Caki2 (cell line): Measurements from ENCODE around the gene SLC39A9. TPM values are rescaled to one million over a fixed set of nuclear protein-coding genes. Genes with fewer than 3 reads are reported as not detected.
"Not testable (repeated sequence)": the region's sequence is repeated elsewhere in the genome, so short reads cannot be mapped to it uniquely, and the experiment has no call there.

Source experiments
- DNase-seq: peaks from one replicate; pipeline ENCODE4 v3.0.0-alpha.2; 2015; ENCODE audit warnings: low read depth
- in situ Hi-C: cut with HindIII; loops from 2 replicates; pipeline ENCODE4 v1.10.0; 2016; ENCODE audit warnings: low sequenced_read_pairs, low pct_unique_long_range_greater_than_20kb, mixed read lengths
- total RNA-seq: library from RNA; depleted of rRNA; stranded (reverse); fragments of >200 nt; shearing (Covaris generic); gene quantifications from 2 replicates; pipeline ENCODE4 v1.2.3, GENCODE V29; 2014; ENCODE audit warnings: low replicate concordance

SLC39A9 gene
- total RNA-seq, 1 experiment from 2014 or later, result 75.9 TPM

DNA sequence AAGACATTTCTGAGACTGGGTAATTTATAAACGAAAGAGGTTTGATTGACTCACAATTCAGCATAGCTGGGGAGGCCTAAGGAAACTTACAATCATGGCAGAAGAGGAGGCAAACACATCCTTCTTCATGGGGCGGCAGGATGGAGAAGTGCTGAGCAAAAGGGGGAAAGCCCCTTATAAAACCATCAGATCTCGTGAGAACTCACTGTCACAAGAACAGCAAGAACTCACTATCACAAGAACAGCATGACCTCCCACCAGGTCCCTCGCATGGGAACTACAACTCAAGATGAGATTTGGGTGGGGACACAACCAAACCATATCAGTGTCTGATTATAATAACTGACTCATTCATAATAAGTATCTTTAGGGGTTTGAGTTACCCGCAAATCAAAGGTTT, 6.4 kb downstream of the SLC39A9 start:
- no peak for DNase-seq
- in situ Hi-C loops, result no loop called here

DNA sequence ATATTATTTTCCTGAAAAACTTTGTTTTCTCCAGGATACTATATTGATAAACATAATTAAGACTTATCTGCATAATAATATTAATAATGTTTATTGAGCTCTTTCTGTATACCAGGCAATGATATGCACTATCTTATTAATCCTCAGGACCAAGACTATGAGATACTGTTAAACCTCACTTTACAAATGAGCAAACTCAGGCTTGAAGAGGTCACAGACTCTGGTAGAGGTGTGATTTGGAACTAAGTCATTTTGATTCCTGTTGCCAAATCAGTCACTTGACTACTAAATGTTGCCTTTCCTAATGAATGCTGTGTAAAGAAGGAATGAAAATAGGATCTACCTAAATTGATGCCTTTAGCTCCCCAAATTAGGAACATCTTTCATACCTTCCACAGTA, 7.3 kb downstream of the SLC39A9 start:
- in situ Hi-C loops, result no loop called here
- no peak for DNase-seq

DNA sequence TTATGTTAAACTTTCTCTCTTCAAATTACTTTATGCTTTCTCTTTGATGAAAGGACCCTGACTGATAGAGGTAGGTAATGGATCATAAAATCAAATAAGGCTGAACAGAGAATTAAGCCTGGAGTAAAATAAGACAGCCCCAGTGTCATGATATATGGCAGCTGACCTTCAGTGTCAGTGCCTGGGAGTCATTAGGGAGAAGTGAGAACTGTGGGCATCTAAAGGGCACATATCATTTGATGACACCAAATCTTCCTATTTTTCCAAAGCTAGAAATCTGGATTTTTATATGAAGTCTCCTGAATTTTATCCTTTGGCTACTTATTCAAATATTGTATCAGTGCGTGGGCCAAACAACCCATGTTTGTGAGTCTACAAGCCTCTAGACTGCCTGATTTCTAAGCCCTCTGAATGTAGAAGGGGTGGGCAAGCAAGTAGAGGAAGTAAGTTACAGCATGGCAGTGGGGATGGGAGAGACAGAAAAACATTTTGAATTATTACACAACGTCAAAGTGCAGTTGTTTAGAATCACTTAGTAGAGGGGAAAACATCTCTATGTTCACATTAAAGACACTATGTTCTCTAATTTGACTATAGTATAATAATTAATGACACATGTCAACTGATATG, 10.0 kb downstream of the SLC39A9 start:
- DNase-seq, result no peak
- in situ Hi-C loops, result no loop called here

DNA sequence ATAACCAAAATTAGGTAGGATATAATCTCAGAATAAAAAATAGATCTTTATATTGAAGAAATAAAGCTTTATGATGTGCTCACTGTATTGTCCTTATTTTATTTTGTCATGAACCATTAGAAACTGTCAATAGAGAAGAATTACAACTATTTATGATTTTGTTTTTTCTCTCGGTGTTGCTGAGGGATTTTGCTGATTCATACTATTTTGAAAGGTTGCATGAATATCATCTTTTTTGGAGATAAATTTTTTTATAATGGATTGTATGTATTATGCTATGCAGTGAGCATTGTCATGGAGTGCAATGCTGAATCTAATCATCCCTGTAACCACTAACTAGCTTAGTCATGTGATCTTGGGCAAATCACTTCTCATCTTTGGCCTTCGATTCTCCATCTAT, 15.0 kb downstream of the SLC39A9 start:
- DNase-seq, result no peak
- in situ Hi-C loops, result no loop called here

DNA sequence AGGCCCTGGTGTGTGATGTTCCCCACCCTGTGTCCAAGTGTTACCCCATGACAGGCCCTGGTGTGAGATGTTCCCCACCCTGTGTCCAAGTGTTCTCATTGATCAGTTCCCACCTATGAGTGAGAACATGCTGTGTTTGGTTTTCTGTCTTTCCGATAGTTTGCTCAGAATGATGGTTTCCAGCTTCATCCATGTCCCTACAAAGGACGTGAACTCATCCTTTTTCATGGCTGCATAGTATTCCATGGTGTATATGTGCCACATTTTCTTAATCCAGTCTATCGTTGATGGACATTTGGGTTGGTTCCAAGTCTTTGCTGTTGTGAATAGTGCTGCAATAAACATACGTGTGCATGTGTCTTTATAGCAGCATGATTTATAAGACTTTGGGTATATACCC, 17.6 kb downstream of the SLC39A9 start:
- in situ Hi-C loops, DNase-seq: not testable (repeated sequence)

DNA sequence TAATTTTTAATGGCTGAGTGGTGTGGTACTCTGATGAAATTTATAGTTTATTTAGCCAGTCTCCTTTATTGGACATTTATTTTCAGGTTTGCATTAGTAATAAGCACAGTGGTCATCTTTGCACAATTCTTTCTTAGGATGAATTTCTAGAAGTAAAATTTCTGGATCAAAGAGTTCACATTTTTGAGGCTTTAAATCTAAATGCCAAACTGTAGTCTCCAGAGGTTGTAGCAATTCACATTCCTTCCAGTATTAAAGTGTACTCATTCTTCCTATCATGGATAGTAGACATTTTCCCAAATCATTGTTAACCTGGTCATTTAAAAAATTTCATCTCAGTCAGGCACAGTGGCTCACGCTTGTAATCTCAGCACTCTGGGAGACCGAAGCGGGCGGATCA, 24.8 kb downstream of the SLC39A9 start:
- DNase-seq, result no peak

DNA sequence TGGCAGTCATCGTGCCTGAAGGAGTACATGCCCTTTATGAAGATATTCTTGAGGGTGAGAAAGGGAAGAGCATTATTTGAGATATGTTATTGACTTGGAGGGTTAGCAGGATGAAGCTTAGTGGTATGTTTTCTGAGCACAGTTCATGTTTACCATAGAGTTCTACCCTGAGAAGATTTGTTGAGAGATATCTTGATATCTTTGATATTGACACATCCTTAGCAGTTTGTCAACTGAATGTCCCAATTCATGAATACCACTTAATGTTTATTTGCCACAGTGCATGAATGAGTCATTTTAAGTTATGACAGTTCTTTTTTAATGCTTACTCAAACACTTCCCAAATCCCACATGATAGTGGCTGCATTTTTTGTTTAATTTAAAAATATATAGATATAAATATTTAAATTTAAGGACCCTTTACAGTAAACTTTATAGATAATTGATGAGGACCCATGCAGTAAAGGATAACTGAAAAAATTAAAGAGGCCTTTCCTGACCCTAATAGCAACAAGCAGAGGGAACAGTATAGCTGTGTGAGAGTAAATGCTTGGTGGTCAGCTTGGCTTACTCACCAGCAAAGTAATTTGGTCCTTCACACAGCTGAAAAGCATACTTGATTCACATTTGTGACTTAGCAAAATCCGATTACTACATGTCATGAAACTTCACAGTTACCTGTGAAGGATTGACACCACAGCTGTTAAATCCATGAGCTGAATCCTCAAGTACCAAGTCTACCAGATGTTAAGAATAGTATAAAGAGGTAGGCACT, 25.8 kb downstream of the SLC39A9 start:
- in situ Hi-C loops, result no loop called here
- DNase-seq, result no peak

More for the DNA sequence above, 24.8 kb downstream of the SLC39A9 start:
- in situ Hi-C loops, result no loop called here

DNA sequence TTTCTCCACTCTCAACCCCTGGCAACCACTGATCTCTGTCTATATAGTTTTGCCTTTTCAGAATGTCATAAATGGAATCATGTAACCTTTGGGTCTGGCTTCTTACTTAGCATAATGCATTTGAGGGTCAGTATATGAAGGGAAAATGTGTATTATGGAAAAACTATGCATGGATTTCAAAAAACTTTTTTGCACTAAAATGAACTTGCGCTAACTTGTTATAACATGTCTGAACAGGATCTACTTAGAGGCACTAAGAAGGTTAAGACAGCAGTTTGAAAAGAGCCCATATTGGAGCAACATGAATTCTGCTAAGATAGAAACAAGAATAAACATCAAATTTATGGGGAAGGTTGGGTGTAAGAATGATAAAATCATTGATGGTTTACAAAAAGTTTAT, 29.1 kb downstream of the SLC39A9 start:
- in situ Hi-C loops, result no loop called here
- DNase-seq, result no peak

DNA sequence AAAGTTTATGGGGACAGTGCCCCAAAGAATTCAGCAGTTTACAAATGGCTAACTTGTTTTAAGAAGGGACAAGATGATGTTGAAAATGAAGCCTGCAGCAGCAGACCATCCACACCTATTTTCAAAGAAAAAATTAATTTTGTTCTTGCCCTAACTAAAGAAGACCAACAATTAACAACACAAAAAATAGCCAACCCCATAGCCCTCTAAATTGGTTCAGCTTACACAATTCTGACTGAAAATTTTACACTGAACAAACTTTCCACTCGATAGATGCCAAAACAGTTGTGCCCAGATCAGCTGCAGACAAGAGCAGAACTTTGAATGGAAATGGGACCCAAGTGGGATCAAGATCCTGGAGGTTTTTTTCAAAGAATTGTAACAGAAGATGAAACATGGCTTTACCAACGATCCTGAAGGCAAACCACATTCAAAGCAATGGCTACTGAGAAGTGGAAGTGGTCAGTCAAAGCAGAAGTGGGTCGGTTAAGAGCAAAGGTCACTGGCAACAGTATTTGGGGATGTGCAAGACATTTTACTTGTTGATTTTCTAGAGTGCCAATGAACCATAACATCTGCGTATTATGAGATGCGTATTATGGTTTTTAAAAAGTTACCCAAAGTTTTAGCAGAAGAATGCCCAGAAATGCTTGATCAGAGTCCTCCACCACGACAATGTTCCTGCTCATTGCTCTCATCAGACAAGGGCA, 30.0 kb downstream of the SLC39A9 start:
- in situ Hi-C loops, result no loop called here
- no peak for DNase-seq

DNA sequence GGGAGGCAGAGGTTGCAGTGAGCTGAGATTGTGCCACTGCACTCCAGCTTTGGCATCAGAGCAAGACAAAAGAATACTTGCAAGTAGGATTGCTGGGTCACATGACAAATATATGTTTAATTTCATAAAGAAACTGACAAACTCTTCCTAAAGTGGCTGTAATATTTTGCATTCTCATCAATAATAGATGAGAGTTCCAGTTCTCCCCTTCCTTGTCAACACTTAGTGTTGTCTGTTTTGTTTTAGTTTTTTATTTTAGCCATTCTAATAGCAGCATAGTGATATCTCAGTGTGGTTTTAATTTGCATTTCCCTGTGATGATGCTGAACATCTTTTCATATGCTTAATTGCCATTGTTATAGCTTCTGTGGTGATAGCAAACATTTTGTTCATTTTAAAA, 31.2 kb downstream of the SLC39A9 start:
- in situ Hi-C loops, result no loop called here
- DNase-seq, result no peak

DNA sequence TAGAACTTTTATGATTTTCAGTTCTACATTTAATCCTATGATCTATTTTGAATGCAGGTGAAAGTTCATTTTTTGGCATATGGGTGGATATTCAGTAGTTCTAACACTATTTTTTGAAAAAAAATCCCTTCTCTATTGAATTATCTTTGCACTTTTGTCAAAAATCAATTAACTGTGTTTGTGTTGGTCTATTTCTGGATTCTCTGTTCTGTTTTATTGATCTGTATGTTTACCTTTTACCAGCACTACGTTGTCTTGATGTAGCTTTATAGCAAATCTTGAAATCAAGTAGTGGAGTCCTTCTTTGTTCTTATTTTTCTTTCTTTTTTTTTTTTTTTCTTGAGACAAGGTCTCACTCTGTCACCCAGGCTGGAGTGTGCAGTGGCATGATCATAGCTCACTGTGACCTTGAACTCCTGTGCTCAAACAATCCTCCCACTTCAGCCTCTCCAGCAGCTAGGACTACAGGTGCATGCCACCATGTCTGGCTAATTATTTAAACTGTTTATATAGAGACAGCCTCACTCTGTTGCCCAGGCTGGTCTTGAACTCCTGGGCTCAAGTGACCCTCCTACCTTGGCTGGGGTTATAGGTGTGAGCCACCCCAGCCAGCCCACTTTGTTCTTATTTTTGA, 31.9 kb downstream of the SLC39A9 start:
- in situ Hi-C loops, result no loop called here

DNA sequence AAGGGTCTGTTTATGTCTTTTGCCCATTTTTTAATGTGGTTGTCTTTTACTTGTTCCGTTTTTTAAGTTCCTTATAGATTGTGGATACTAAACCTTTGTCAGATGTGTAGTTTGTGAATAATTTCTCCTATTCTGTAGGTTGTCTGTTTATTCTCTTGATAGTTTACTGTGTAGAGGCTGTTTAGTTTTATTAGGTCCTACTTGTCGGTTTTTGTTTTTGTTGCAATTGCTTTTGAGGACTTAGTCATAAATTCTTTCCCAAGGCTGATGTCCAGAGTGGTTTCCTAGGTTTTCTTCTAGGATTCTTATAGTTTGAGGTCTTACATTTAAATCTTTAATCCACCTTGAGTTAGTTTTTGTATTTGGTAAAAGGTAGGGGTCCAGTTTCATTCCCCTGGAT, 33.9 kb downstream of the SLC39A9 start:
- in situ Hi-C loops, result no loop called here
- no peak for DNase-seq

More for the DNA sequence above, 31.9 kb downstream of the SLC39A9 start:
- DNase-seq, result no peak

DNA sequence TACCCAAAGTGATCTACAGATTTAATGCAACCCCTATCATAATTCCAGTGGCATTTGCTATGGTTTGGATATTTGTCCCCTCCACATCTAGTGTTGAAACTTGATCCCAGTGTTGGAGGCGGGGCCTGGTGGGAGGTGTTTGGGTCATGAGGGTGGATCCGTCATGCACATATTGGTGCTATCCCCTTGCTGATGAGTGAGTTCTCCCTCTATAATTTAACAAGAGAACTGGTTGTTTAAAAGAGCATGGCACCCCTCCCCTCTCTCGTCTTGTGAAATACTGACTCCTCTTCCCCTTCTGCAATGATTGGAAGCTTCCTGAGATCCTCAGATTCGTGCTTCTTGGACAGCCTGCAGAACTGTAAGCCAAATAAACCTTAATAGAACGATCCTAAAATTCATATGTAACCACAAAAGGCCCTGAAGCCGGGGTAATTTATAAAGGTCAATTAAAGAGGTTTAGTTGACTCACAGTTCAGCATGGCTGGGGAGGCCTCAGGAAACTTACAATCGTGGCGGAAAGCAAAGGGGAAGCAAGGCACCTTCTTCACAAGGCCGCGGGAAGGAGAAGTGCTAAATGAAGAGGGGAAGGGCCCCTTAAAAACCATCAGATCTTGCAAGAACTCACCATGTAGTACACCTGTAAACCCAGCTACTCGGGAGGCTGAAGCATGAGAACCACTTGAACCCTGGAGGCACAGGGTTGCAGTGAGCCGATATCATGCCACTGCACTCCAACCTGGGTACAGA, 41.2 kb downstream of the SLC39A9 start:
- no peak for DNase-seq
- in situ Hi-C loops, result no loop called here

DNA sequence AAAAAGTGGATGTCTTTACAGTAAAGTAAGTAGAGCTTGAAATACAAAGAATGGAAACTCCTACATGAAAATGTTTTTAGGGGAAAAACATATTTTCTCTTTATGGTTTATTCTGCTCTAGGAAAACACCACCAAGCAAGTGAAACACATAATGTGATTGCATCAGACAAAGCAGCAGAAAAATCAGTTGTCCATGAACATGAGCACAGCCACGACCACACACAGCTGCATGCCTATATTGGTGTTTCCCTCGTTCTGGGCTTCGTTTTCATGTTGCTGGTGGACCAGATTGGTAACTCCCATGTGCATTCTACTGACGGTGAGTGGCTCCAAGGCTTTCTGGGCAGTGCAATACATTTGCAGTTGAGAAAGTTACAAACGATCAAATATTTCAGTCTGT, 43.5 kb downstream of the SLC39A9 start:
- DNase-seq, result no peak
- in situ Hi-C loops, result no loop called here

DNA sequence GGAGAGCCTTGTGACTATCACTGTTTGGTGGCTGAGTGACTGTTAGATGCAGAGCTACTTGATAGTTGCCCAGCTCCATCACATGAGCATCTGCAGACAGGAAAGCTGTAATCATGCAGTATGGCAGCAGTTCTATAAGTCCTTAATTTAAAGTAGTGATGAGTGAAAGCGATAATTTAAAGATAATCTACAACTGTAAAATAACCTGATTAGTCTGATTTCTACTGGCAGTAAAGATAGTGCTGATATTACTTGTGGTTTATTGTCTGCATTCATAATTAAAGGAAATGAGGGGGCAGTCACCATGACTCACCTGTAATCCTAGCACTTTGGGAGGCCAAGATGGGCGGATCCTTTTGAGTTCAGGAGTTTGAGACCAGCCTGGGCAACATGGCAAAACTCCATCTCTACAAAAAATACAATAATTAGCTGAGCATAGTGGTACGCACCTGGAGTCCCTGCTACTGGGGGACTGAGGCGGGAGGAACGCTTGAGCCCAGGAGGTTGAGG, 44.9 kb downstream of the SLC39A9 start:
- DNase-seq, result no peak
- in situ Hi-C loops, result no loop called here

DNA sequence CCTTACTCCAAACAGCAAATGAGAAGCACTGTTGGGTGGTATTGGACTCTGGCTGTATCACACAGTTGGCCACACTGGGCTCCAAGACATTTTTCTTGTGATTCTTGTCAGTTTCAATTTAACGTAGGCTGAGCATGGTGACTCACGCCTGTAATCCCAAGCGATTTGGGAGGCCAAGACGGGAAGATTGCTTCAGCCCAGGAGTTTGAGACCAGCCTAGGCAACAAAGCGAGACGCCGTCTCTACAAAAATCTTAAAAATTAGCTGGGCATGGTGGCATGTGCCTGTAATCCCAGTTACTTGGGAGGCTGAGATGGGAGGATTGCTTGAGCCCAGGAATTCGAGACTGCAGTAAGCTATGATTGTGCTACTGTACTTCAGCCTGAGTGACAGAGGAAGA, 50.7 kb downstream of the SLC39A9 start:
- in situ Hi-C loops, result no loop called here
- no peak for DNase-seq

DNA sequence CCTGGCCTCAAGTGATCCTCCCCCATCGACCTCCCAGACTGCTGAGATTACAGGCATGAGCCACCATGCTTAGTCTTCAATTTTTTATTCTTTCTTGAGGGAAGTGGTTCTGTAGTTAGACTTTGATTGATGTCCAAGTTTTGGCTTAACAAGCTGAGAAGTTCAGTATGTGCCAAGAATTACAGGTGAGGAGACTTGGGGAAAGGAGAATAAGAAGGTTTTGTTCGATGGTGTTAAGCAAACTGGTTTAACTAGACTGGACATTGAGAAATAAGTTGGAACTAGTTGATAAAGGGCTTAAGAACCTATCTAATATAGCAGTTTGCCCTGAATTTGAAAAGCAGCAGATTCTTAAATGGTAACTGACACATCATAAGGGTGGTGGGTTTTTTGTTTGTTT, 53.4 kb downstream of the SLC39A9 start:
- in situ Hi-C loops, result no loop called here
- DNase-seq, result no peak

DNA sequence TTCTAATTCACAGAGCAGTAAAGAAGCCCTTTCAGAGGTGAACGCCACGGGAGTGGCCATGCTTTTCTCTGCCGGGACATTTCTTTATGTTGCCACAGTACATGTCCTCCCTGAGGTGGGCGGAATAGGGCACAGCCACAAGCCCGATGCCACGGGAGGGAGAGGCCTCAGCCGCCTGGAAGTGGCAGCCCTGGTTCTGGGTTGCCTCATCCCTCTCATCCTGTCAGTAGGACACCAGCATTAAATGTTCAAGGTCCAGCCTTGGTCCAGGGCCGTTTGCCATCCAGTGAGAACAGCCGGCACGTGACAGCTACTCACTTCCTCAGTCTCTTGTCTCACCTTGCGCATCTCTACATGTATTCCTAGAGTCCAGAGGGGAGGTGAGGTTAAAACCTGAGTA, 59.9 kb downstream of the SLC39A9 start:
- in situ Hi-C loops, result no loop called here
- no peak for DNase-seq
